Stimulated activated CD8-positive, alpha-beta memory T cell treated with anti-CD3 and anti-CD28 coated beads, Interleukin-15, amount 100 ng/mL, for 1 hour (primary cell): ENCODE results near the gene SCYGR8.

Experiments used
- DNase-seq: peaks from one replicate; pipeline ENCODE4 v3.0.0-alpha.2; 2020; ENCODE audit warnings: low read depth

SCYGR8 gene

DNA sequence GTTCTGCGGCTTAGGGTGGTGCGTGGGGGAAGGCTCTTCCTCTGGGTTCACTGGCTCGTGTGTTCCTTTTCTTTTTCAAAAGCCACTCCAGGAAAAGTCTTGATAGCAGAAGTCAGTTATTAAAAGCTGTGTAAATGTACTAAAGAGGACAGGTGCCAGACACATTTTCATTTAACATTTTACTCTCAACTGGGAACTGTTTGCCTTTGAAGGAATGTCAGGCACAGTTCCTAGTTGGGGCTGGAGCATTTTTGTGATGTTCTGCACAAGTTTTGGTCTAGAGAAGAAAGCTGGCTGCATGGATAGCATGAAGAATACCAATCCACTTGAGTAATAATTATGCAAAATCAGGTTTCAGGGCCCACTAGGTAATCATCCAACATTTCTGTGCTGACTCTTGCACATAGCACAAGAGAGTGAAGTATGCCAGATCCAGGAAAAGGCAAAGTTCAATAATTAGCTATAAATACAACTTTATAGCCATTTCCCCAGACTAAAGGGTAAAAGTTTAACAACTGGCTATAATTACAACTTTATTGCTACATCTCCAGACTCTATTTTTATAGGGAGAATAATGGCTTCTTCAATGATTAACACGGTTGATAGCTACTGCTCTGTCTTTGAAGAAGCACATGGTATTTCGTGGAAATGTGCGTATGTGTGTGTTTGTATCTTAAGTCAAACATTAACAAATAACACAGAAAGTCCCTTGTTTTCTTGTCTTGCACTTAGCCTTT, 16.2 kb downstream of the SCYGR8 start:
- DNase-seq = no peak

DNA sequence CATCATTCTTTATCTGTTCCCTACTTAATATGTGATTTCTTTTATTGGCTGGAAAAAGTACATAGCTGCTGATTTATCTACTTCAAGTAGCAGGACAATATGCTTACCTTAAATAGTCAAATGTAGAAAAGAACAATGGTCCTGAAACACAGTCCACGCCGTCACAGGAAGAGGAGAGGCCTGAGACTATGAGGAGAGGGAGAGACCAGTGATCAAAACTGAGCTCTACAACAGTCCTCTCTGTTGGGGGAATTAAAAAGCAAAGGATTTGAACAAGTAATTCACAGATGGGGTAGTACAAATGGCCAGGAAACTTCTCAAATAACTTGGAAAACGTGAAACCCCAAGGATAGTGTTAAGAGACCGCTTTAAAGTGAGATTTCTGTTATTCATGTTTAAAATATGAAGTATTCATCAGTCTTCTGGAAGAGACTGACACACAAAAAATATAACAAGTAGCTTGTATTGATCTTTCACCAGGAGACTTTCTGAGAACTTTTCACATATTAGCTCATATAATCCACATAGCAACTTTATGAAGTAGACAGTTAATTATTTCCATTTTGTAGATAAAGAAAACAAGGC, 20.2 kb downstream of the SCYGR8 start:
- no peak for DNase-seq

DNA sequence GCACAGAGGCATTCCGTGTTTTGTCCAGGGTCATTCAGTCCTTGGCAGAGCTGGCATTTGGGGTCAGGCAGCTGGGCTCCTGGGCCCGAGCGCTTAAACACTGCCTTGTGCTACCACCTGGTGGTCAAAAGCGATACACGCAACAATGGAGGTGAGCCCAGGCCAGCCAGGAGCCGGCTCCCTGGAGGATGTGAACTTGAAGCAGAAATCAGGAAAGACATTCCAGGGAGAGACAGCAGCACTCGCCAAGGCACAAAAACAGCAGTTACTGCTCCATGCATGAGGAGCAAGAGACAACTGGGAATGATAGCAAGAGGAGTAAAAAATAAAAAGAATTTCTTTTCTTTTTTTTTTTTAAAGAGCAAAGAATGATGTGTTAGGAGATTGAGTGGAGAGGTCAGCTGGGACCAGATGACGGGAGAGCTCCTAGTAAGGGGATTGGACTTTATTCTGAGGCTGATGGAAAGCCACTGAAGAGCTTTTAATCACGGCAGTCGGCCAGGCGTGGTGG, 20.7 kb downstream of the SCYGR8 start:
- DNase-seq = peak; percentile 14

DNA sequence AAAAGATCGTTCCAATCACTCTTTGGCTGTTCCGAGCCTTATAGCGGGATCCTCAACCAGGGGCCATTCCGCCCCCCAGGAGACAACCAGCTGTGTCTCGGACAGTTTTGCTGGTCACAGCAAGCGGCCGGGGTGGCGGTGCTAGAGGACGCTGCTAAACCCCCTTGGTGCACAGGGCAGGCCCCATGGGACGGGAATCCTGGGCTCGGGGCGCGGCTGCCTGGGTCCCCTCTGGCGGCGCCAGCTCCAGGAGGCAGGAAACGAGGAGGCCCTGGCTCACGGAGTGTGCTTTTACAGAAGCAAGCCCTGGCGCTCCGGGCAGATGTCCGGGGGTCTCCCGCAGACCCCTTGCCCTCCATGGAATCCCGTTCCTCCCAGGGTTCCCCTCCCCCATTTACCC, 22.1 kb downstream of the SCYGR8 start:
- no peak for DNase-seq

DNA sequence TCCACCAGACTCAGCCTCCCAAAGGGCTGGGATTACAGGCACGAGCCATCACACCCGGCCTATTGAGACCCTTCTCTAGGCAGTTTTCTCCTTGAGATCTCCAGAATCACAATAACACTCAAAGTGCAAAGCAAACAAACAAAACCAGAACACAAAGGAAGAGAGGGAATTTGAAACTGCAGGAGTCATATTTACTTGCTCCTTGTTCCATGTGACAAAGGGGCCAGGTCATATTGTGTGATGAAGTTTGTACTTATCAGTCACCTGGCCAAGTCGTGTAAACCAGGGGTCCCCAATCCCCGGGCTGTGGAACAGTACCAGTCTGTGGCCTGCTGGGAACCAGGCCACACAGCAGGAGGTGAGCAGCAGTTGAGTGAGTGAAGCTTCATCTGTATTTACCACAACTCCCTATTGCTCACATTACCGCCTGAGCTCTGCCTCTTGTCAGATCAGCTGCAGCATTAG, 26.5 kb downstream of the SCYGR8 start:
- DNase-seq = no peak

DNA sequence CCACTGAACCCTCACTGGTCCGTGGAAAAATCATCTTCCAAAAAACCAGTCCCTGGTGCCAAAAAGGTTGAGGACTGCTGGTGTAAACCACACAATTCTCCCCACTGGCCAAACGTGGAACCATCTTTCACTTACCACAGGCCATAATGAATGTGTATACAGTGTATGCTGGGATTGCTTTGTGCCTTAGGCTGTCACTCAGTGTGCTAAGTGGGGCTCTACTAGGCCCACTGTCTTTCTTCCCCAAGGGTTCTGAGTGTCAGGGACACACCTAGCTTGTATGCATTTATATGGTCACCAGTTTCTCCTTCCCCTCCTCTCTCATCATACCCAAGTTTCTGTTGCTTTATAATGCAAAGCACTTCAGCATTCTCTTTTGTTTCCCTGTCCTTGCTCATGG, 27.2 kb downstream of the SCYGR8 start:
- DNase-seq = no peak

DNA sequence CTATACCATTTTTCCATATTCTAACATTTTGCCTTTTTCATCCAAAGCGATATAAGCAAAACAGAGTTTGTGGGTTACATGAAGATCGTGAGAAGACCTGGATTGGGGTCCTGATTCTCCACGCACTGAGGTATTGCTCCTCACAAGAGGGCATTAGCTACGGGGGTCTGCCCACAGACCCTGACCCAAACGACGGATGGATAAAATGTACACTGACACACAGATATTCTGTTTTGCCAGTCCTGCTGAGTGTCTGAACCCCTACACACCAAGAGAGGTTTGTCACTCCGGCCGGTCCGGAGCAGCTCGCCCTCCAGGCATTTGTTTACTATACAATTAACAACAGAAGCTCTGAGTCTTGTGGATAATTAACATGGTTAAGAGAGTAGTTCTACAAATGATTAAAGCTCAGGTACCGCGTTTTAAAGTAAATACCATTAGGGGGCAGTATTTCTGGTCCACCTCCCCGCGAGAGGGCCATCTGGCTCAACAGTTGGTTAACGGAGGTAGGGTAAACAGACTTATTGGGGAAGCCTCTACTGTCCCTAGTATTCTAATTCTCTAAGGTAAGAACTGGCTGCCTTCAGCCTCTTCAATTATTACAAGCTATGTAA, 28.4 kb downstream of the SCYGR8 start:
- DNase-seq = no peak

DNA sequence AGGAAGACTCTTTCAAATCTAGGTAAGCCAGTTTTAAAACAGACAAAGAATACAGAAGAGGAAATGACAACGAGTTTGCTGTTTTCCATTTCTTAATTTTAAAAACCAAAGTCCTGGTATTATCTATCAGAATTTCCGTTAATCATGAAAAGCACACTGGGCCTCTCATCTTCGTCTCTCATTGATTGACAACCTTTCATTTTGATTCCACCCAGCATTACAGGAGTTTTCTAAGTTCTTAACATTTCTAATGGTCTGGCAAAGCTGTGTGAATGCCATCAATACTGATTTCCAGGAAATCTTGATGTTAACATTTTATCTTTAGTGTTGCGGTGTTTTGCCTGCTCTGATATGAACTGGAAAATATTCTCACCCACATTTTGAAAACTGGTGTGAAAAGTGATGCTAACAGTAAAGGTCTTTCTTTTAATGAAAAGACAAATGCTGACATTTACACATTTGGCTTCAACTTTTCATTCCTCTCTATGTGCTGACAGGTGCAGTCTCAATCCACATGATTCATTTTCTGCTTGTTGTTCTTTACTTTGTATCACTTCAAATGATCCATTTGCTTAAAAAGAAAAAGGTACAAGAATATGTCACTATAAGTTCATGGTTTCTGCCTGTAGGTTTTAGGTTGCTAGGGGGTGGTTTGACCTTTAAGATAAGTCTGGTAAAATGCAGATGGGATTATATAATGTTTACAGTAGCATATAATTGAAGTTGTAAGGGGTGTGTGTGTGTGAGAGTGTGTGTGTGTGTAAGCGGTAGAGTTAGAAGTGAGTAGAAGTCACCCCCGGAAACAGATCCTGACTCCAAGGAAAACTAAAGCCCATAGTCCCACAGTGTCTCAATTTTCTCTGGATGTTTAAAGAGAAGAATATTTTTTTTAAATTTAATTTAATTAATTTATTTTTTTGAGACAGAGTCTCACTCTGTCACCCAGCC, 29.5 kb downstream of the SCYGR8 start:
- DNase-seq = no peak

DNA sequence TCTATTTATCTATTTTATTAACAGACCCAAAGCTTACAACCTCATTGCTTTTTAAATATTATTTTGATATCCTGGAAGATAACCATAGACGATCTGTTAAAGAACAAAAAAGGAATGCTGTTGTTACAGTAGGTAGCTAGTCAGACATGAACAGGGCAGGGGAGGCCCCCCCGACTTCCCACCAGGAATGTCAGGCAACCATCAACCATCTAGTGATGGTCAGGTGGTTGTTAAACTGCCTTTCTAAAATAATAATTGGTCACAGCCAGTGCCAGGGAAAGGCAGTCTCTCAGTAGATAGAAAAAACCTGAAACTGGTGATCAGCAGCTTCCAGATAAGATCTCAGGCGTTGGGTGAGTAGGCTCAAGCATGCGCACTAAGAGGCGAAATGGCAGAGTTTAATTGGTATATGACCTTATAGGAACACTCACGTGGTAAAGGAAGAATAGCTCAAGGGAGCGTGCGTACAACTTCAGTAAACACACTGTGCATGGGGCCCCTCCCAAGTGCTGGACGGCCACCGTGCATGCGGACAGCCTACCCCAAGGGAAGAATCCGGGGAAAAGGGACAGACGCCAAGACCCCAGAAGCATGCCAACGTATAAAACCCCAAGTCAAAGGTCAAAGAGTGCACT, 35.4 kb downstream of the SCYGR8 start:
- DNase-seq = no peak

DNA sequence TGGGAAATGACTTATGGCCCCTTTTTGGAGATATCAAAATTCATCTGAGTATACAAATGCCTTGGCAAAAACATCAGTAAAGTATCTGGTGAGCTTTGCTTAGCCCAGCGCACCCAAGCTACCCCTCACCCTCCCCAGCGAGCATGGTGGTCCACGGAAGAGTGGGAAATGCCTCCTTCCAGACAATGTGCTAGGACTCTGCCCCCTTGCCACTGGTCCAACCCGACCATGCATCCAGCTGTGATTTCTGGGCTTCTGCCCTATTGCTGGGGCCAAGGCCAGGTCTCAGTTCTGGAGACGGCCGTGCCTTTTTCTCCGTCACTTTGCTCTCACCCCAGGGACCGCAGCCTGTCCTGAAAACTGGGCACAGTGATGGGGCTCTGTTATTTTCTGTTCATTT, 36.1 kb downstream of the SCYGR8 start:
- no peak for DNase-seq

DNA sequence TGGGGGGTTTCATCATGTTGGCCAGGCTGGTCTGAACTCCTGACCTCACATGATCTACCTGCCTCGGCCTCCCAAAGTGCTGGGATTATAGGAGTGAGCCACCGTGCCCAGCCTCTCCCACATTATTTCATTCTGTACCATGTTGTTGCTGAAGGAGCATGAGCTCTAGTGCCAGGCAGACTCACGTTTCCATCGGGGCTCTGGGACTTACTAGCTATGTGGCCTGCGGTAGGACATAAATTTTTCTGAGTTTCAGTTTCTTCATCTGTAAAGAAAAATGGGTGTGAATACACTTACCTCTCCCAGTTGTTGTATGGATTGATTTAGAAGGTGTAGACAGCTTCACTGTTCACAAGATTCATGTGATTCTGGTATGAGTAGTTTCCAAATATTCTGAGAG, 37.1 kb downstream of the SCYGR8 start:
- no peak for DNase-seq

DNA sequence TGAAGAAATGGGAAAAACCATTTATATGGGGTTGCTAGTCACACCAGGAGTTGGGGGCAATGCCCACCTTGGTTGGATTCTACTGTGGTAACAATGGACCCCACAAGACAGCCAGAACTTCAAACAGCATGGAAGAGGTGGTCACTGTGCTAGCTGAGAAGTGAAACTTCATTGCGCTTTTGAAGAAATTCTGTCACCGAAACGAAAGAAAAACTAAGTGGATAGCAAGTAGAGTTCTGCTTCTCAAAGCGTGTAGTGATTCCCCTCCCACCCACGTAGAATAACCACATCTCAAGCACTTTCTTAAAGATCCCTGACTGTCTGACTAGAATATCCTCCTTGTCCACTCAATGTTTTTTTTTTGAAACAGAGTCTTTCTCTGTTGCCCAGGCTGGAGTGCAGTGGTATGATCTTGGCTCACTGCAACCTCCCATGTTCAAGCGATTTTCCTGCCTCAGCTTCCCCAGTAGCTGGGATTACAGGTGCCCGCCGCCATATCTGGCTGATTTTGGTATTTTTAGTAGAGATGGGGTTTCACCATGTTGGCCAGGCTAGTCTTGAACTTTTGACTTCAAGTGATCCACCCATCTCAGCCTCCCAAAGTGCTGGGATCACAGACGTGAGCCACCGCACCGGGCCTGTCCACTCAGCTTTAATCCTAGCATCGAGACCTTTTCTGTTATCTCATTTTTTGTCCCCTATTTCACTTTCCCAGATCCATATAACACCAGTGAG, 37.9 kb downstream of the SCYGR8 start:
- DNase-seq = no peak

DNA sequence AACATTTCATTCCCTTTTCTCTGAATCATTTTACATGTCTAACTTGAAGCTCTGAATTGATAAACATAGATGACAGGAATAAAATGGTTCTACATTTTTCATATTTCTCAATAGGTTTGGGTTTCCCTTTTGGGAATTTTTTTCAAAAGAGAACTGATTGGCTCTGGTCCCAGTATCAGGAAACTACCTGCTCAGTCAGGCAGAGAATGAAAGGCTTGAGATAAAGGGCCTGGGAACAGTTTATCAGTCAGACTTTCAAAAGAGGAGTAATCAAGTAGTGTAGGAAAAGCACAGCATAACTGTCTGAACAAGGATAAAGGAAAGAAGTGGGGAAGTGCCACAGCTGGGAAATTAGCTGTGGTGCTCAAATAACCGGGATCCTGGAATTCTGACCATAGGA, 39.6 kb downstream of the SCYGR8 start:
- no peak for DNase-seq

DNA sequence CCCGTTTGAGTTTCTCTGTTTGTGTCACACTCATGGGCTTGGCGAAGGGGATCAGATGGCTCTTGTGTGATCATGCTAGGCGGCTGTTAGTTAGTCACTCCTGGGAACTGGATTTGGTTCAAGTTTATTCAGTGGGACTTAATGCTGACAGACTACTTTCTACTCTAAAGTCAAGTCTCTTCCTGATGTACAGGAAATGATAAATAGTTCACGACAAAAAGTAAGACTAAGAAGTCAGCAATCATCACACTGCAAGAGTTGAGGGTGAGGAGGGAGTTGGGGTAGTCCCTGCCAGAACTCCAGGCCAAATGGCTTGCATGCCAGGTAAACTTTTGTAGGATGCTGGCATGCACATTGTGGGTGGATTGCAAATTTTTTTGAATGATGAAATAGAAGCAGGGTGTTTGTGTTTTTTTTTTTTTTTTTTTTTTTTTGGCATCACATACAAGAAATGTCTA, 42.9 kb downstream of the SCYGR8 start:
- DNase-seq = no peak

DNA sequence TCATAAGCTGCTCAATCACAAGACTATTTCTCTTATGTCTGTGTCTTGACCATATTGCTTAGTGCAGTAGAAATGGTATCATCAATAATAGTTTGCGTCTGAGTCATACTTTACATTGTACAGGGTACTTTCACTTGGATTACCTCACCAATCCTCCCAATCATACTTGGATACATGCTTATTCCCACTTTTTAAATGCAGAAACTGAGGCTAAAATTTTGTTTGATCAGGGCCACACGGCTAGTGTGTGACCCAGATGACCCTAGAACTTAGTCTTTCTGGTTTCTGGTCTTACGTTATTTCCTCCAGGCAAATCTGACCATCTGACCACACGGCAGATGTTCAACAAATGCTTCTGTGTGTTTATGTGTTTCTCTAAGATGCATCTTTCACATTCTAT, 44.1 kb downstream of the SCYGR8 start:
- DNase-seq = no peak

DNA sequence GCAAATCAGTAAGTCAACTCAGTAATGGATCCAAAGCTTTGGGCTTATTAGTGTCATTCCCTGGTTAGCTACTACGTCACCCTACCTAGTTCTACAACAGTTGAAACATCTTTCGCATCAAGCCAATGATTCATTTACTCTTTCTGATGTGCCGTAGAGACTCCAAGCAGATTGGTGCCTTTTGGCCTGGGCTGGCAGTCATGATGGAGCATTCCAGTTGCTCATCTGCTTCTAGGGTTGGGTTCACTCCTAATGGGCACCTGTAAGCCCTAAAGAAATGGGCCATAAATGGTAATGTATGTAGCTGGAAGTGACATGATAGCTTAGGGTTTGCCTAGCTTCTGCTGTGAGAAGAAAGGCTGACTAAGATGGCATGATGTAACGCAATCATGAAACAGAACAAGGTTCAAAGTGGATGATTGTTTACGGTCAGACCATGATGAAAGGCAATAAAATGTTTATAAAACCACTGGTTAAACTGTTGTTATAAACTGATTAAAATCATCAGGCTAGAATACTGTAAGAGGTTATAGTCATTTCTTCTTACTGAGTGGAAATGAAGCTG, 47.5 kb downstream of the SCYGR8 start:
- DNase-seq = no peak
